HG02623 (cell line): ENCODE results near the gene BAZ2B.

ENCODE experiments used
- ATAC-seq: cut with Tn5 transposase; IDR thresholded peaks from one replicate; pipeline ENCODE4 v1.9.1; 2021; ENCODE audit warnings: moderate library complexity; ENCODE audit not compliant: unreplicated experiment

Gene BAZ2B

DNA sequence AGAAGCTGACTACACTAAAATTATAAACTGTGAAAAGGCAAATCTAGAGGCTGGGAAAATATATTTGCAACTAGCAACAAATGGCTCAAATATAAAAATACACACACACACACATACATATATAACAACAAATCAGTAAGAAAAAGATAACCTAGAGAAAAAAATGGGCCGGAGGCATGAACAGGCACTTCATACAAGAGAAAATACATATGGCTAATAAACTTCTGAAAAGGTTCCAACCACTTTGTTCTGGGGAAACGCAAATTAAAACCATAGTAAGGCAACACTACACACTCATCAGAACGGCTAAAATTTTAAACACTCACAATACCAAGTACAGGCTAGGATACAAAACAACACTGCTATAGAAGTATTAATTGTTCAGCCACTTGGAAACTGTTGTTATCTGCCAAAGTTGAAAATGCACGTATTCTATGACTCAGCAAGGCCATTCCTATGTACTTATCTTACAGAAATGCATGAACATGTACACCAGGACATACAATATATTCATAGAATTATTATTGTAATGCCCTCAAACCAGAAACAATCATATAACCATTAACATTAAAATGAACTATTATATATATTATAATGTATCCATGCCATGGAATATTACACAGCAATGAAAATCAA, 345.5 kb downstream of the BAZ2B start:
- ATAC-seq, result no peak
